ENCODE results near the gene MYOM3. TPM values are rescaled to one million over a fixed set of nuclear protein-coding genes. Genes with fewer than 3 reads are reported as not detected.

Gene MYOM3
- total and polyA plus RNA-seq, 2 of the 13 experiments (the other 11 are each of a cell fraction or from before 2014, with no cell fraction given), result 5.8 to 15.3 TPM

DNA sequence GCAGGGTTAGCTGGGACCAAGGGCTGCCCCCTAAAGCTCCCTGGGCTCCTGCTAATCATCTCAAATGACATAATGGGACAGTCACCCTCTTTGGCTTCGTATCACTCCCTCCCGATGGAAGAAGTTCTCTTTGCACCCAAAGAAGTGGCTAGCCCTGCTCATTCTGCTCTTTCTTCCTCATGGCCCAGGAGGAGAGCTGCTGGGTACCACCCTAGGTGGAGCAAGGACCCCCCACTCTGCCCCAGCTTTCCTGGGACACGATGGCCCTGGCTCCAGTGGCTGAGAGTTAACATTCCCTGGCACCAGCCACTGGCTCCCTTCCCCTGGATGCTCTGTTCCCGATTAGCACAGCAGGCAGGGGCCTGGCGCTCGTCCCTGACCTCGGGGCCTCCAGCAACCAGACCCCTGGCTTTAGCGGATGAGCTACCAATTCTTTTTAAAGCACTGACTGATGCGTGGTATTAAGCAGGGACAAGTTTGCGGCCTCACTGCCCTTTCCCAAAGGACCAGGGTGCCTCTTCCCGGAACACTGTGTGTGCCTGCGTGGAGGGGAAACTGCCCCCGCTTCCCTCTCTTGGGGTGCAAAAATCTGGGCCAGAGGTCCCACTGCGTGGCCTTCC, 1.2 kb downstream of the MYOM3 start:
- no TSS peak for BruUV-seq (replicated peaks)
- TF ChIP-seq, protein P1, sequence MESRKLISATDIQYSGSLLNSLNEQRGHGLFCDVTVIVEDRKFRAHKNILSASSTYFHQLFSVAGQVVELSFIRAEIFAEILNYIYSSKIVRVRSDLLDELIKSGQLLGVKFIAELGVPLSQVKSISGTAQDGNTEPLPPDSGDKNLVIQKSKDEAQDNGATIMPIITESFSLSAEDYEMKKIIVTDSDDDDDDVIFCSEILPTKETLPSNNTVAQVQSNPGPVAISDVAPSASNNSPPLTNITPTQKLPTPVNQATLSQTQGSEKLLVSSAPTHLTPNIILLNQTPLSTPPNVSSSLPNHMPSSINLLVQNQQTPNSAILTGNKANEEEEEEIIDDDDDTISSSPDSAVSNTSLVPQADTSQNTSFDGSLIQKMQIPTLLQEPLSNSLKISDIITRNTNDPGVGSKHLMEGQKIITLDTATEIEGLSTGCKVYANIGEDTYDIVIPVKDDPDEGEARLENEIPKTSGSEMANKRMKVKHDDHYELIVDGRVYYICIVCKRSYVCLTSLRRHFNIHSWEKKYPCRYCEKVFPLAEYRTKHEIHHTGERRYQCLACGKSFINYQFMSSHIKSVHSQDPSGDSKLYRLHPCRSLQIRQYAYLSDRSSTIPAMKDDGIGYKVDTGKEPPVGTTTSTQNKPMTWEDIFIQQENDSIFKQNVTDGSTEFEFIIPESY (CRISPR knock-in tag; IDR thresholded peaks at IDR 0.05), result peak; percentile 84; the same call in 1 of the 2 replicates
- TF ChIP-seq, protein P2, sequence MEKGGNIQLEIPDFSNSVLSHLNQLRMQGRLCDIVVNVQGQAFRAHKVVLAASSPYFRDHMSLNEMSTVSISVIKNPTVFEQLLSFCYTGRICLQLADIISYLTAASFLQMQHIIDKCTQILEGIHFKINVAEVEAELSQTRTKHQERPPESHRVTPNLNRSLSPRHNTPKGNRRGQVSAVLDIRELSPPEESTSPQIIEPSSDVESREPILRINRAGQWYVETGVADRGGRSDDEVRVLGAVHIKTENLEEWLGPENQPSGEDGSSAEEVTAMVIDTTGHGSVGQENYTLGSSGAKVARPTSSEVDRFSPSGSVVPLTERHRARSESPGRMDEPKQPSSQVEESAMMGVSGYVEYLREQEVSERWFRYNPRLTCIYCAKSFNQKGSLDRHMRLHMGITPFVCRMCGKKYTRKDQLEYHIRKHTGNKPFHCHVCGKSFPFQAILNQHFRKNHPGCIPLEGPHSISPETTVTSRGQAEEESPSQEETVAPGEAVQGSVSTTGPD (CRISPR knock-in tag; IDR thresholded peaks at IDR 0.05), result 0 out of 2 replicates have a peak, but pooled peaks have one; percentile 45
- TF ChIP-seq ZNF431 (CRISPR knock-in tag; IDR thresholded peaks at IDR 0.05; ENCODE audit: borderline replicate concordance, low read depth), result no peak
- TF ChIP-seq SOX6 (IDR thresholded peaks at IDR 0.05), result no peak
- TF ChIP-seq SOX6 (CRISPR knock-in tag; IDR thresholded peaks at IDR 0.05), result no peak
- TF ChIP-seq, protein P3, sequence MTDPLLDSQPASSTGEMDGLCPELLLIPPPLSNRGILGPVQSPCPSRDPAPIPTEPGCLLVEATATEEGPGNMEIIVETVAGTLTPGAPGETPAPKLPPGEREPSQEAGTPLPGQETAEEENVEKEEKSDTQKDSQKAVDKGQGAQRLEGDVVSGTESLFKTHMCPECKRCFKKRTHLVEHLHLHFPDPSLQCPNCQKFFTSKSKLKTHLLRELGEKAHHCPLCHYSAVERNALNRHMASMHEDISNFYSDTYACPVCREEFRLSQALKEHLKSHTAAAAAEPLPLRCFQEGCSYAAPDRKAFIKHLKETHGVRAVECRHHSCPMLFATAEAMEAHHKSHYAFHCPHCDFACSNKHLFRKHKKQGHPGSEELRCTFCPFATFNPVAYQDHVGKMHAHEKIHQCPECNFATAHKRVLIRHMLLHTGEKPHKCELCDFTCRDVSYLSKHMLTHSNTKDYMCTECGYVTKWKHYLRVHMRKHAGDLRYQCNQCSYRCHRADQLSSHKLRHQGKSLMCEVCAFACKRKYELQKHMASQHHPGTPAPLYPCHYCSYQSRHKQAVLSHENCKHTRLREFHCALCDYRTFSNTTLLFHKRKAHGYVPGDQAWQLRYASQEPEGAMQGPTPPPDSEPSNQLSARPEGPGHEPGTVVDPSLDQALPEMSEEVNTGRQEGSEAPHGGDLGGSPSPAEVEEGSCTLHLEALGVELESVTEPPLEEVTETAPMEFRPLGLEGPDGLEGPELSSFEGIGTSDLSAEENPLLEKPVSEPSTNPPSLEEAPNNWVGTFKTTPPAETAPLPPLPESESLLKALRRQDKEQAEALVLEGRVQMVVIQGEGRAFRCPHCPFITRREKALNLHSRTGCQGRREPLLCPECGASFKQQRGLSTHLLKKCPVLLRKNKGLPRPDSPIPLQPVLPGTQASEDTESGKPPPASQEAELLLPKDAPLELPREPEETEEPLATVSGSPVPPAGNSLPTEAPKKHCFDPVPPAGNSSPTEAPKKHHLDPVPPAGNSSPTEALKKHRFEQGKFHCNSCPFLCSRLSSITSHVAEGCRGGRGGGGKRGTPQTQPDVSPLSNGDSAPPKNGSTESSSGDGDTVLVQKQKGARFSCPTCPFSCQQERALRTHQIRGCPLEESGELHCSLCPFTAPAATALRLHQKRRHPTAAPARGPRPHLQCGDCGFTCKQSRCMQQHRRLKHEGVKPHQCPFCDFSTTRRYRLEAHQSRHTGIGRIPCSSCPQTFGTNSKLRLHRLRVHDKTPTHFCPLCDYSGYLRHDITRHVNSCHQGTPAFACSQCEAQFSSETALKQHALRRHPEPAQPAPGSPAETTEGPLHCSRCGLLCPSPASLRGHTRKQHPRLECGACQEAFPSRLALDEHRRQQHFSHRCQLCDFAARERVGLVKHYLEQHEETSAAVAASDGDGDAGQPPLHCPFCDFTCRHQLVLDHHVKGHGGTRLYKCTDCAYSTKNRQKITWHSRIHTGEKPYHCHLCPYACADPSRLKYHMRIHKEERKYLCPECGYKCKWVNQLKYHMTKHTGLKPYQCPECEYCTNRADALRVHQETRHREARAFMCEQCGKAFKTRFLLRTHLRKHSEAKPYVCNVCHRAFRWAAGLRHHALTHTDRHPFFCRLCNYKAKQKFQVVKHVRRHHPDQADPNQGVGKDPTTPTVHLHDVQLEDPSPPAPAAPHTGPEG (CRISPR knock-in tag; IDR thresholded peaks at IDR 0.05), result no peak
- no peak for TF ChIP-seq SIN3B (IDR thresholded peaks at IDR 0.05; ENCODE audit: low read length)
- no peak for TF ChIP-seq MZF1 (CRISPR knock-in tag; IDR thresholded peaks at IDR 0.05; ENCODE audit: borderline replicate concordance)
- no peak for TF ChIP-seq RORA (CRISPR knock-in tag; IDR thresholded peaks at IDR 0.05)
- no peak for TF ChIP-seq SNRNP70 (IDR thresholded peaks at IDR 0.05; ENCODE audit: low read depth, low read length)
- no peak for TF ChIP-seq ZBTB7A (CRISPR knock-in tag; IDR thresholded peaks at IDR 0.05)
- no peak for TF ChIP-seq NFKB2 (CRISPR knock-in tag; IDR thresholded peaks at IDR 0.05; ENCODE audit: borderline replicate concordance)

More for the DNA sequence above, 1.2 kb downstream of the MYOM3 start:
- Histone ChIP-seq H2AFZ (ENCODE audit: low read length) (no peak overlapping the region), H3K36me3 (replicated peaks in 1 of 2; ENCODE audit: control insufficient read depth in 1 of 2, insufficient read depth in 2 of 2, low read length in 2 of 2) (no peaks in the 10 kb centered on the region), H3K4me1 (ENCODE audit: insufficient read depth, low read length) (peaks cover 99% of the 10 kb centered on the region), H4K20me1 (ENCODE audit: insufficient read depth, low read length) (no peaks in the 10 kb centered on the region), H3K9ac (ENCODE audit: insufficient read depth, low read depth, low read length) (no peak overlapping the region), H3K27ac (ENCODE audit: extremely low read length, insufficient read depth, low read length) (no peak overlapping the region), H3K27me3 (ENCODE audit: control insufficient read depth in 1 of 2, insufficient read depth in 2 of 2, low read length in 2 of 2) (peaks cover 0 to 1% of the 10 kb centered on the region in 2 experiments; a peak in 1 of 5 replicates), H3K79me2 (ENCODE audit: insufficient read depth, low read length) (peaks cover 6% of the 10 kb centered on the region), H3K4me2 (ENCODE audit: low read depth, low read length) (peak overlapping the region; percentile 96), H3K4me3 (replicated peaks in 1 of 3; ENCODE audit: insufficient read depth in 1 of 3, low read depth in 2 of 3, low read length in 3 of 3) (peak overlapping the region in 1 of 3 experiments; percentile 20; a peak in 1 of 6 replicates), H3K9me3 (ENCODE audit: low read length) (no peaks in the 10 kb centered on the region)
- in situ Hi-C loops (cut with HindIII; ENCODE audit: extremely low pct_ligation_motif_present, low pct_unique_long_range_greater_than_20kb), result no loop called here
- FAIRE-seq (no peak), ATAC-seq (no peak), DNase-seq (ENCODE audit: low spot score) (no peak)
- POLR2A ChIA-PET, result interaction anchor here (1.4 kb wide), 1 partner anchor 10 kb away, joined by 6 read pairs; no protein-coding TSS in a partner anchor
- intact Hi-C loops (cut with micrococcal nuclease; ENCODE audit: unreplicated experiment), result loop anchor here (5.0 kb wide), 1 partner anchor 77 kb away; the partner anchor contains the start of gene IFNLR1
- CTCF ChIA-PET (ENCODE audit: low intra/inter-chr PET ratio, low total read pairs), result no interaction called here
- WGBS (ENCODE audit: low lambda C conversion rate), result 48% methylated on average over 7 of the region's 14 CpGs

All from HepG2 (cell line).